ENCODE results near the gene LAMA4.

GRCh38 chr6:112178846-112179245, 75.5 kb downstream of the LAMA4 start:
- TF ChIP-seq CTCF (conservative IDR thresholded peaks at IDR 0.05) (no peak), ZFX (IDR thresholded peaks at IDR 0.05) (no peak)

Measured in C4-2B (cell line).